Stimulated activated naive CD8-positive, alpha-beta T cell treated with anti-CD3 and anti-CD28 coated beads, Interleukin-15, Interleukin-2, amounts not matched to agents 100 U/mL and 50 U/mL, for 24 hours (primary cell): ENCODE results near the gene DSE.

Experiments
- ATAC-seq: fragments of 150-1000 bp; cut with Tn5 transposase; one replicate; pipeline ENCODE4 v1.10.0; 2021
- DNase-seq: peaks from one replicate; pipeline ENCODE4 v3.0.0; 2021

Gene DSE

DNA sequence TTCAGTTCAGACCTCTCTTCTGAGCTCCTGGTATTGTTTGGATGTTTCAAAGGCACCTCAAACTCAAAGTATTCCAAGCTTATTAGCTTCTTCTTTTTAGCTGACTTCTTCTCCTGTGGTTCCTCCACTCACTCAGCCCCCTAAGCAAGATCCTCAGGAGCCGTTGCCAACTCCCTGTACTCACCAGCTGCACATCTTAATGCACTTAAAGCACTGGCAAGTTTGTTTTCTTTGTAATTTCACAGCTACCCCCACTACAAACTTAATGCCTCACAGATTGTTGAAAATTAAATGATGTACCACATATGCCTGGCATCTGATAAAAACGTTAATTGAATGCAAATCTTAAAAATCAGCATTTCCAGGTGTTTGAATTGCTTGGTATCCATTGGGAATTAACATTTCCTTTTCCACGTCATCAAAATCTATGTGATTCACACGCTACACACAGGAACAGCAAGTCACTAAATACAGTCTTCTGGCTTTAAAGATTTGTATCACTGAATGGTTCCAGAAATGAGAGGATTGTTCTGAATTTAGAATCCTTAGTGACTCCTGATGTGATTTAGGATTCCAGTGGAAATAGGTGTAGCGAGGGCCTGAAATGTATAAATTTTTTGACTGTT, 114.9 kb downstream of the DSE start:
- no peak for DNase-seq
- ATAC-seq, result no peak

- DNase-seq, result no peak
- no peak for ATAC-seq
Observed at GRCh38 chr6:116491610-116492330, 121.0 kb downstream of the DSE start.

DNA sequence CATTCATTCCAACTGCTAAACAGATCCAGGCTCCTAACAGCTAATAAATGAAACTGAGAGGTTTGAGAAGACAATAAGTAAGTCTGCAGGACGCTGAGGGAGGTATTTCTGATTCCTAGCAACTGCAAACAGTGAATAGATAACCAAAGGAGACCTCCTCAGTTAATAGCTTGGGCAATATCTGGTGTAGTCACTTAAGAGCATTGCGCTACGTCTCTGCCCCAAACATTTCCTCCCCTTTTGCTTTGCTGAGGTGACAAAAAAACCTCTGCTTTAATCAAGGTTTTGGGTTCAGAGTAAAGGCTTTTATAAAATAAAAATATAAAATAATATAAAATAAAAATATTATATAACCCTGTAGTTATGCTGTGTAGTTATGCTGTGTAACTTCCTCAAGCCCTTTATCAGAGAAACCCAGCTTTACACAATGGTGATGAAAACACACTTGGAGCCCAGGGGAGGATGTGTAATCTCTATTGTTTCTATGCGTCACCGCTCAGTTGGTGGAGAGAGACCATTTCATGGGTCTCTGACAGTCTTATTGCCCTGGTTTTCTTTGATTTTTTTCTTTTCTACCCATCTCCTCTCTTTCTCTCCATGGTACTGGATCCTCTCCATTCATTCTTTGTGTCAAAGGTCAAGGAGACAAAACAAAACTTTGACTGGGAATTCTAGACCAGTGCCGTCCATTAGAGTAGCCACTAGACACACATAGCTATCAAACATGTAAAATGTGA, 121.8 kb downstream of the DSE start:
- ATAC-seq (no peak), DNase-seq (no peak)
